Mammary epithelial cell (primary cell): ENCODE data around the gene STX8.

Experiments
- CTCF ChIP-seq, 2 donors: IDR thresholded peaks in 1 of 2; conservative IDR thresholded peaks in 1 of 2; 2 replicates each; pipeline ENCODE4 v1.5.1; 2011 to 2012; ENCODE audit warnings: inconsistent platforms in 2 of 2, low read length in 2 of 2, mild to moderate bottlenecking in 2 of 2, control low read depth in 1 of 2, low read depth in 1 of 2; ENCODE audit not compliant: insufficient read depth in 1 of 2; ENCODE audit errors: extremely low read depth in 1 of 2
- EZH2 ChIP-seq: IDR thresholded peaks from 2 replicates; pipeline ENCODE4 v1.6.1; 2012; ENCODE audit warnings: low read length, inconsistent platforms, borderline replicate concordance

DNA sequence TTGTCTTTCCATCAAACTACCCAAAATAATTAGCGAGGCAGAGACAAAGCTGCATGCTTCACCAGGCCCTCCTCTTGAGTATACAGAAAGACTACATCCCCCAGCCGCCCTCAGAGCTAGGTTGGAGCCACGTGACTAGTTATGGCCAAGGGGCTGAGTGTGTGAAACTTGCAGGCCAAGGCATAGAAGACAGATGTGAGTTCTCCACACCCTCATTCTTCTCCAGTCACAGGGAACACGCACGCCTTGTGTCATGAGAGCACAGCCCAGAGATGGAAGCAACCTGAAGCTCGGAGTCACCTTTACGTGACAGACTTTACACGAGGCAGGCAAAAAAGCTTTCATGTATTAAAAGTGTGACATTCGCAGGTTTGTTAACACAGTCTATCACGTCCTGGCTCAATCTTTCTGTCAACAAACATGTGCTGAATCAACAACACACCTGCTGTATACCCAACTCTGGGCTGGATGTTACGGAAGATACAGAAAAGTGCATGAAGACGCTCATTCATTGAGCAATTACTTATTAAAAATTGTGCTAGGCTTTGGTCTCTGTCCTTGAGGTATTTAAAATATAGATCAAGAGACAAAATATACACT, 38.3 kb downstream of the STX8 start:
- TF ChIP-seq CTCF (conservative IDR thresholded peaks at IDR 0.05 in 1 of 2, IDR thresholded peaks at IDR 0.05 in 1 of 2; ENCODE audit: extremely low read depth in 1 of 2, insufficient read depth in 1 of 2, low read depth in 1 of 2, low read length in 2 of 2) (no peak), EZH2 (no peak)
